Measurements from ENCODE around the gene MTCP1. TPM values are rescaled to one million over a fixed set of nuclear protein-coding genes. Genes with fewer than 3 reads are reported as not detected.

MTCP1 gene
- total RNA-seq, 1 experiment from 2014 or later = 21.0 TPM

GRCh38 chrX:155061760-155062159, 9.2 kb downstream of the MTCP1 start:
- no TSS peak for BruUV-seq (replicated peaks)
- TF ChIP-seq EZH2 (IDR thresholded peaks at IDR 0.05; ENCODE audit: borderline replicate concordance, low read depth, low read length, poor library complexity, severe bottlenecking) (no peak), CTCF (conservative IDR thresholded peaks at IDR 0.05; ENCODE audit: low read depth, low read length) (no peak)
- intact Hi-C loops (cut with micrococcal nuclease; ENCODE audit: unreplicated experiment) = no loop called here
- H3K27ac ChIP-seq (ENCODE audit: low read depth, low read length, poor library complexity, severe bottlenecking) = no peak overlapping the region
- DNase-seq (ENCODE audit: low spot score) = no peak
- no peaks in the 10 kb centered on the region for H3K9me3 ChIP-seq (ENCODE audit: low read depth, low read length, poor library complexity, severe bottlenecking)
- no peaks in the 10 kb centered on the region for H3K4me1 ChIP-seq (ENCODE audit: insufficient read depth, low read length, poor library complexity, severe bottlenecking)
- ChIA-PET CTCF (no interaction called here), POLR2A (ENCODE audit: low non-redundant PET) (no interaction called here)
- H3K36me3 ChIP-seq (ENCODE audit: insufficient read depth, low read length, poor library complexity, severe bottlenecking) = no peaks in the 10 kb centered on the region
- no peak overlapping the region for H3K4me3 ChIP-seq (ENCODE audit: low read depth, low read length, poor library complexity, severe bottlenecking)
- H3K27me3 ChIP-seq (replicated peaks; ENCODE audit: insufficient read depth, low read depth, low read length, poor library complexity) = no peaks in the 10 kb centered on the region

GRCh38 chrX:155056877-155057792, 13.8 kb downstream of the MTCP1 start:
- no peaks in the 10 kb centered on the region for H3K4me1 ChIP-seq (ENCODE audit: insufficient read depth, low read length, poor library complexity, severe bottlenecking)
- no peaks in the 10 kb centered on the region for H3K9me3 ChIP-seq (ENCODE audit: low read depth, low read length, poor library complexity, severe bottlenecking)
- H3K27ac ChIP-seq (ENCODE audit: low read depth, low read length, poor library complexity, severe bottlenecking) = no peak overlapping the region
- intact Hi-C loops (cut with micrococcal nuclease; ENCODE audit: unreplicated experiment) = loop anchor here (1.0 to 10.0 kb wide), 2 partner anchors 76 to 142 kb away; no protein-coding TSS in a partner anchor
- POLR2A ChIA-PET (ENCODE audit: low non-redundant PET) = no interaction called here
- H3K27me3 ChIP-seq (replicated peaks; ENCODE audit: insufficient read depth, low read depth, low read length, poor library complexity) = no peaks in the 10 kb centered on the region
- no peak overlapping the region for H3K4me3 ChIP-seq (ENCODE audit: low read depth, low read length, poor library complexity, severe bottlenecking)
- H3K36me3 ChIP-seq (ENCODE audit: insufficient read depth, low read length, poor library complexity, severe bottlenecking) = no peaks in the 10 kb centered on the region
- no TSS peak for BruUV-seq (replicated peaks)
- CTCF ChIA-PET = no interaction called here
- TF ChIP-seq EZH2 (IDR thresholded peaks at IDR 0.05; ENCODE audit: borderline replicate concordance, low read depth, low read length, poor library complexity, severe bottlenecking) (no peak), CTCF (conservative IDR thresholded peaks at IDR 0.05; ENCODE audit: low read depth, low read length) (peak; percentile 84)
- DNase-seq (ENCODE audit: low spot score) = peak; percentile 69

GRCh38 chrX:155056471-155056870, 14.5 kb downstream of the MTCP1 start:
- Histone ChIP-seq H3K27ac (ENCODE audit: low read depth, low read length, poor library complexity, severe bottlenecking) (no peak overlapping the region), H3K36me3 (ENCODE audit: insufficient read depth, low read length, poor library complexity, severe bottlenecking) (no peaks in the 10 kb centered on the region), H3K9me3 (ENCODE audit: low read depth, low read length, poor library complexity, severe bottlenecking) (no peaks in the 10 kb centered on the region), H3K4me3 (ENCODE audit: low read depth, low read length, poor library complexity, severe bottlenecking) (no peak overlapping the region), H3K27me3 (replicated peaks; ENCODE audit: insufficient read depth, low read depth, low read length, poor library complexity) (no peaks in the 10 kb centered on the region), H3K4me1 (ENCODE audit: insufficient read depth, low read length, poor library complexity, severe bottlenecking) (no peaks in the 10 kb centered on the region)
- no peak for DNase-seq (ENCODE audit: low spot score)
- CTCF ChIA-PET = no interaction called here
- intact Hi-C loops (cut with micrococcal nuclease; ENCODE audit: unreplicated experiment) = loop anchor here (10.0 kb wide), 1 partner anchor 142 kb away; no protein-coding TSS in a partner anchor
- TF ChIP-seq EZH2 (IDR thresholded peaks at IDR 0.05; ENCODE audit: borderline replicate concordance, low read depth, low read length, poor library complexity, severe bottlenecking) = no peak
- TF ChIP-seq CTCF (conservative IDR thresholded peaks at IDR 0.05; ENCODE audit: low read depth, low read length) = no peak
- POLR2A ChIA-PET (ENCODE audit: low non-redundant PET) = no interaction called here
- no TSS peak for BruUV-seq (replicated peaks)
